ENCODE data around the gene SPIN2B.

DNA sequence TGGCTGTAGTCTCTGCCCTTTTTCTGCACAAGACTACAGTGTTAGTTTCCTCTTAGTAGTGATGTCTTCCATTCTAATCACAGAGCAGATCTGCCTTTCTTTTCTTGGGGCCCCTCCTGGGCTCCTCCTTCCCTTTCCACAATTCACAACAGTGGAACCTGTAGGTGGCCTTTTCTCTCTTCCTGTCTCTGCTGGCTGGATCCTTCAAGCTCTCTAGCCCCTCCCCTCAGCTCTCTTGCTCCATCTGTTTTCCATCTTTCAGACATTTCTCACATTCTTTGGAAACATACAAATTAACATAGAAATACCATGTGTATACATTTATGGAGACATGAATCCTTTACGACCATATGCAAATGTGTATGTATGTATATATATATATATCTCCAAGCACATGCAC lies 16.2 kb upstream of the SPIN2B start:
- TF ChIP-seq, protein P1, sequence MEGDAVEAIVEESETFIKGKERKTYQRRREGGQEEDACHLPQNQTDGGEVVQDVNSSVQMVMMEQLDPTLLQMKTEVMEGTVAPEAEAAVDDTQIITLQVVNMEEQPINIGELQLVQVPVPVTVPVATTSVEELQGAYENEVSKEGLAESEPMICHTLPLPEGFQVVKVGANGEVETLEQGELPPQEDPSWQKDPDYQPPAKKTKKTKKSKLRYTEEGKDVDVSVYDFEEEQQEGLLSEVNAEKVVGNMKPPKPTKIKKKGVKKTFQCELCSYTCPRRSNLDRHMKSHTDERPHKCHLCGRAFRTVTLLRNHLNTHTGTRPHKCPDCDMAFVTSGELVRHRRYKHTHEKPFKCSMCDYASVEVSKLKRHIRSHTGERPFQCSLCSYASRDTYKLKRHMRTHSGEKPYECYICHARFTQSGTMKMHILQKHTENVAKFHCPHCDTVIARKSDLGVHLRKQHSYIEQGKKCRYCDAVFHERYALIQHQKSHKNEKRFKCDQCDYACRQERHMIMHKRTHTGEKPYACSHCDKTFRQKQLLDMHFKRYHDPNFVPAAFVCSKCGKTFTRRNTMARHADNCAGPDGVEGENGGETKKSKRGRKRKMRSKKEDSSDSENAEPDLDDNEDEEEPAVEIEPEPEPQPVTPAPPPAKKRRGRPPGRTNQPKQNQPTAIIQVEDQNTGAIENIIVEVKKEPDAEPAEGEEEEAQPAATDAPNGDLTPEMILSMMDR (IDR thresholded peaks at IDR 0.05), result no peak
- no peak for TF ChIP-seq POLR2A (IDR thresholded peaks at IDR 0.05)
- TF ChIP-seq EP300 (IDR thresholded peaks at IDR 0.05), result no peak

Data from tibial nerve (tissue), 4 donors.